Mesothelial cell of epicardium (in vitro differentiated cells): ENCODE results near the gene RPS27L. TPM values are rescaled to one million over a fixed set of nuclear protein-coding genes. Genes with fewer than 3 reads are reported as not detected.

ENCODE experiments used
- DNase-seq, 2 experiments: peaks; one replicate each; pipeline ENCODE4 v3.0.0; 2021; ENCODE audit warnings: low spot score in 2 of 2; ENCODE audit not compliant: unreplicated experiment in 2 of 2
- H3K27ac Mint-ChIP-seq: 2 replicates; pipeline ENCODE4 v1.8.0; 2021; ENCODE audit warnings: mixed read lengths
- H3K27me3 Mint-ChIP-seq: 2 replicates; pipeline ENCODE4 v1.8.0; 2021; ENCODE audit warnings: low read depth, mixed read lengths
- H3K36me3 Mint-ChIP-seq: 2 replicates; pipeline ENCODE4 v1.8.0; 2021; ENCODE audit warnings: mixed read lengths
- H3K4me1 Mint-ChIP-seq: 2 replicates; pipeline ENCODE4 v1.8.0; 2021; ENCODE audit warnings: mixed read lengths
- H3K4me3 Mint-ChIP-seq: 2 replicates; pipeline ENCODE4 v1.8.0; 2021; ENCODE audit warnings: mild to moderate bottlenecking, moderate library complexity, mixed read lengths
- H3K9me3 Mint-ChIP-seq: 2 replicates; pipeline ENCODE4 v1.8.0; 2021; ENCODE audit warnings: mixed read lengths
- total RNA-seq: library from RNA; stranded (reverse); gene quantifications from 3 replicates; pipeline ENCODE4 v1.2.1, GENCODE V29; 2021
- TF ChIP-seq, protein P1 (sequence below): fragments of 200-600 bp; sonication (generic); IDR thresholded peaks from one replicate; pipeline ENCODE4 v1.5.0; 2021; ENCODE audit warnings: antibody characterized with exemption; ENCODE audit not compliant: unreplicated experiment

RPS27L gene
- total RNA-seq, 1 donor from 2014 or later, result 130 TPM

DNA sequence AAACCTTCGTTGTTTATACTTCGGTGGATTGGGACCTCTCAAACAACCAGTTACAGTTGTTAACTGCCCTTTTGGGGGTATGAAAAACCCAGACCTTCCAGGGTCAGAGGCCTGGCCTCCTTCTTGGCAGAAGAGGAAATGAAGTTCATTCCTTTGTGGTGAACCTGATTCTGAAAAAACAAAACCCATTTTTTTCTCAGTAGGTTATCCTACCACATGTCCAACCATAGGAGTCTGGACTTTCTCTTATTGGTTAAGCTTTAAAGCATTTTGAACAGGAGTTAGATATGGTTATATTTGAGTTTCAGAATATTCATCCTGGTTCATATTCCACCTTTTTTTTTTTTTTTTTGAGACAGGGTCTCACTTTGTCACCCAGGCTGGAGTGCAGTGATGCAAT lies 42.8 kb downstream of the RPS27L start:
- no peak for DNase-seq
- peaks cover 3% of the 10 kb centered on the region for H3K36me3 Mint-ChIP-seq
- no peak overlapping the region for H3K4me3 Mint-ChIP-seq
- H3K9me3 Mint-ChIP-seq, result peaks cover 7% of the 10 kb centered on the region
- TF ChIP-seq, protein P1, sequence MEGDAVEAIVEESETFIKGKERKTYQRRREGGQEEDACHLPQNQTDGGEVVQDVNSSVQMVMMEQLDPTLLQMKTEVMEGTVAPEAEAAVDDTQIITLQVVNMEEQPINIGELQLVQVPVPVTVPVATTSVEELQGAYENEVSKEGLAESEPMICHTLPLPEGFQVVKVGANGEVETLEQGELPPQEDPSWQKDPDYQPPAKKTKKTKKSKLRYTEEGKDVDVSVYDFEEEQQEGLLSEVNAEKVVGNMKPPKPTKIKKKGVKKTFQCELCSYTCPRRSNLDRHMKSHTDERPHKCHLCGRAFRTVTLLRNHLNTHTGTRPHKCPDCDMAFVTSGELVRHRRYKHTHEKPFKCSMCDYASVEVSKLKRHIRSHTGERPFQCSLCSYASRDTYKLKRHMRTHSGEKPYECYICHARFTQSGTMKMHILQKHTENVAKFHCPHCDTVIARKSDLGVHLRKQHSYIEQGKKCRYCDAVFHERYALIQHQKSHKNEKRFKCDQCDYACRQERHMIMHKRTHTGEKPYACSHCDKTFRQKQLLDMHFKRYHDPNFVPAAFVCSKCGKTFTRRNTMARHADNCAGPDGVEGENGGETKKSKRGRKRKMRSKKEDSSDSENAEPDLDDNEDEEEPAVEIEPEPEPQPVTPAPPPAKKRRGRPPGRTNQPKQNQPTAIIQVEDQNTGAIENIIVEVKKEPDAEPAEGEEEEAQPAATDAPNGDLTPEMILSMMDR, result no peak
- H3K4me1 Mint-ChIP-seq, result no peaks in the 10 kb centered on the region
- no peak overlapping the region for H3K27ac Mint-ChIP-seq
- no peaks in the 10 kb centered on the region for H3K27me3 Mint-ChIP-seq

DNA sequence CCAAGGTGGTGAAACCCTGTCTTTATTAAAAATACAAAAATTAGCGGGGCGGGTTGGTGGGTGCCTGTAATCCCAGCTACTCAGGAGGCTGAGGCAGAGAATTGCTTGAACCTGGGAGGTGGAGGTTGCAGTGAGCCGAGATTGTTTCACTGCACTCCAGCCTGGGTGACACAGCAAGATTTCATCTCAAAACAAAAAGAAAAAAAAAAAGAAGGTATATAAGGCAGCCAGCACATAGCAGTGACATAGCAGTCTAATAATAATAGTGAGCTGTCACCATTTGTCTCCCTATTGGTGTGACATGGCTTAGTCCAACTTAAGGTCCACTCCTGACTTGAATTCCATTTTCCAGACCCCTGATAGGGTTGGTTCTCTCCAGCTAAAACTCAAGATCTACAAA lies 44.4 kb downstream of the RPS27L start:
- H3K27ac Mint-ChIP-seq, result no peak overlapping the region

DNA sequence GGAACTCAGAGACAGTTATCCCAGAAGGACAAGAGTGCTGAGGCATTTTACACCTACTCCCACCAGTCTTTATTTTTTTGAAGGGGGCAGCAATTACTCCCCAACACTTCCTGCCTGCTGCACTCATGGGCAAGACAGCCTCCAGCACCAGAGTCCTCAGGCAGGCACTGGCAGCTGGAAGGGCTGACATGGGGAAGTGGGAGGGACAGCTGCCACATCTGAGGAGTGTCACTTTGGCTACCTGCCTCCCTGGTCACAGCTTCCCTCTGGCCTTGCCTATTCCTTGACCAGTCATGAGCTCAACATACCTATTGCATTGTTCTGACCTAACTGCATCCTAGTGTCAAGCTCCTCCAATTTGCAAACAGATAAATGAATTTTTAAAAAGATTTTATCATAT lies 45.8 kb downstream of the RPS27L start:
- Mint-ChIP-seq H3K4me3 (no peak overlapping the region), H3K36me3 (no peaks in the 10 kb centered on the region)

More for the DNA sequence above, 44.4 kb downstream of the RPS27L start:
- TF ChIP-seq, protein P1, result no peak
- no peak overlapping the region for H3K4me3 Mint-ChIP-seq
- H3K4me1 Mint-ChIP-seq, result peaks cover 11% of the 10 kb centered on the region
- H3K36me3 Mint-ChIP-seq, result no peaks in the 10 kb centered on the region
- peaks cover 5% of the 10 kb centered on the region for H3K9me3 Mint-ChIP-seq
- DNase-seq, result no peak
- no peaks in the 10 kb centered on the region for H3K27me3 Mint-ChIP-seq

DNA sequence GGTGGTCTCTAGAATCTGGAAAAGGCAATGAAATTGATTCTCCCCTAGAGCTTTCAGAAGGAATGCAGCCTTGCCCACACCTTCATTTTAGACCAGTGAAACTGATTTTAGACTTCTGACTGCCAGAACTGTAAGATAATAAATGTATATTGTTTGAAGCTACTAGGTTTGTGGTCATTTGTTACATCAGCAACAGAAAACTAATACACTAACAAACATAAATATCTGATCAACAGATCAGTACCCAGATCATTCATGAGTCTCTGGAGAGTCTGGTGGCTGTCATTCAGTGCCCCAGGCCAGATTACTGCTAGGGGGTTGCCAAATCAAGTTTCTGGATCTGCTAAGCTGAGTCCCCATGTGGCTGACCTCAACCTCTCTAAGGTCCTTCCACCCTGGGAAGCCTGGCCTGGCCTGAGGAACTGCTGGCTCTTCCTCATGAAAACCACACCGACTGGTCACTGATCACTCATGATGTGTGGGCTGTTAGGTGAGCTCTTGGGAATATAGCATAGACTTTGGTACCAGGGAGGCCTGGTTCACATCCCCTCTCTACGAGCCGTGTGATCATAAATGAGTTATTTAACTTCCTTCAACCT lies 46.8 kb downstream of the RPS27L start:
- H3K4me1 Mint-ChIP-seq, result peaks cover 13% of the 10 kb centered on the region
- no peaks in the 10 kb centered on the region for H3K36me3 Mint-ChIP-seq
- H3K27ac Mint-ChIP-seq, result no peak overlapping the region
- no peak overlapping the region for H3K4me3 Mint-ChIP-seq
- DNase-seq, result no peak
- H3K9me3 Mint-ChIP-seq, result peaks cover 9% of the 10 kb centered on the region
- TF ChIP-seq, protein P1, result no peak
- no peaks in the 10 kb centered on the region for H3K27me3 Mint-ChIP-seq

More for the DNA sequence above, 45.8 kb downstream of the RPS27L start:
- H3K9me3 Mint-ChIP-seq, result peaks cover 5% of the 10 kb centered on the region
- H3K4me1 Mint-ChIP-seq, result peaks cover 13% of the 10 kb centered on the region
- H3K27me3 Mint-ChIP-seq, result no peaks in the 10 kb centered on the region
- H3K27ac Mint-ChIP-seq, result no peak overlapping the region
- DNase-seq, result no peak
- TF ChIP-seq, protein P1, result no peak

DNA sequence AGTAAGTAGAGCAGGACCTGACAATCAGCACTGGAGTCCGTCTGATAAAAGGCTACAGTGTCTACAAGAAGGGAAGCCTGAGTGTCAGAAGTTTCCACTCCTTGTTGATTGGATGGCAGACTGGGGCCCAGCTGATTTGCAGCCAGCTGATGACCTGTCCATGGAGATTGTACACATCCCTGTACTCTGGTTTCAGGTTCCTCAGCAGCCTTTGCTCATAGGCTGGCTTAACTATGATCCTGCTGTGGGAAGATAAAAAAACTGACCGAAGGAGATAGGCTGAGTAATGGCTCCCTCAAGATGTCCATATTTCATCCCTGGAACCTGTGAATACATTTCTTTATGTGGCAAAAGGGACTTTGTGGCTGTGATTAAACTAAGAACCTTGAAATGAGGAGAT lies 47.4 kb downstream of the RPS27L start:
- DNase-seq, result no peak
- H3K36me3 Mint-ChIP-seq, result no peaks in the 10 kb centered on the region
- TF ChIP-seq, protein P1, result no peak
- H3K4me1 Mint-ChIP-seq, result peaks cover 13% of the 10 kb centered on the region
- H3K4me3 Mint-ChIP-seq, result no peak overlapping the region
- H3K27ac Mint-ChIP-seq, result no peak overlapping the region
- H3K27me3 Mint-ChIP-seq, result no peaks in the 10 kb centered on the region
- peaks cover 12% of the 10 kb centered on the region for H3K9me3 Mint-ChIP-seq

DNA sequence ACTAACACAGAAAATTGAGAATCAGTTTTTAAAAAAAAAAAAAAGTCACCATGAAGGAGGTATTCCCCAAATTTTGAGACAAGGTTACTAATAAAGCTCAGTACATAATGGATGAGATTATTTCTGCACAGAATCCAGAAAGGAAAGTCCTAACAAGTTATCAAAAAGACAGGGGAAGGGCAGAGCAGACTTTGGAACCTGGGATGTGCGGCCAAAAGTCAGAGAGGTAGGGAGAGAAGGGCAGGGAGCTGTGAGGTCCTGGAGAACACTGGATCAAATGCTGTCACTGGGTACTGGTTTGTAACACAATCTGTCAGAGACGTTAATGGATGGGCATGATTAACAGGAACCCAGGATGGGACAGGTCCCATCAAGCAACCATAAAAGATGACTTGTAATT lies 47.8 kb downstream of the RPS27L start:
- H3K27me3 Mint-ChIP-seq, result no peaks in the 10 kb centered on the region
- no peak overlapping the region for H3K4me3 Mint-ChIP-seq

More for the DNA sequence above, 47.8 kb downstream of the RPS27L start:
- no peak overlapping the region for H3K27ac Mint-ChIP-seq
- H3K4me1 Mint-ChIP-seq, result peaks cover 13% of the 10 kb centered on the region
- no peaks in the 10 kb centered on the region for H3K36me3 Mint-ChIP-seq
- DNase-seq, result no peak
- peaks cover 14% of the 10 kb centered on the region for H3K9me3 Mint-ChIP-seq
- TF ChIP-seq, protein P1, result no peak
